ENCODE results near the gene AP3S1. TPM values are rescaled to one million over a fixed set of nuclear protein-coding genes. Genes with fewer than 3 reads are reported as not detected.

AP3S1 gene
- total and polyA plus RNA-seq, 2 donors: 56.1 to 85.0 TPM

DNA sequence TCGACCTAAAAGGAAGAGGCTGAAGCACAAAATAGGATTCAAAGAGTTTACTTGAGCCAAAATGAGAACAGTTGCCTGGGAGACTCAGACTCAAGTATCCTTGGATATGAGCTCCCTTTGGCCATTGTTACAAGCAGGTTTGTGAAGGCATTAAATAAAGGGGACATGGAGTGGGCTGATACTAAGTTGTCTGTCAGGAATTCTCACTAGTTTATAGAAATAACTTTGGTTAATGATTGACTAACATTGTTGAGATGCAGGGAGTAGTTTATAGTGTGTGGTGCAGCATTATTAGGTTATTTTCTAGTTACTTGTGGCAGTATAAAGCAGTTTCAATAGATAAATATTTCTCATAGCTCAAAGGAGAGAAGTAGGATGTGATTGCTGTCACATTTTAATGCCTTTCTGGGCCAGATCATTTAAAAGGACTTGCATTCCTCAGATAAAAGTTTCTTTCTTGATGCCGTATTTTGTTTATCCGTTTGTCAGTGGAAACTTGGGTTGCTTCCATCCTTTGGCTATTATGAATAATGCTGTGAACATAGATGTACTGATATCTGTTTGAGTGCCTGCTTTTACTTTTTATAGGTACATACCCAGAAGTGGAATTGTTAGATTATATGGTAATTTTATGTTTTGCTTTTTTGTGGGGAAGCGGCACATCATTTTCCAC lies 9.1 kb downstream of the AP3S1 start:
- 91% methylated on average over 4 of the region's 4 CpGs for WGBS

DNA sequence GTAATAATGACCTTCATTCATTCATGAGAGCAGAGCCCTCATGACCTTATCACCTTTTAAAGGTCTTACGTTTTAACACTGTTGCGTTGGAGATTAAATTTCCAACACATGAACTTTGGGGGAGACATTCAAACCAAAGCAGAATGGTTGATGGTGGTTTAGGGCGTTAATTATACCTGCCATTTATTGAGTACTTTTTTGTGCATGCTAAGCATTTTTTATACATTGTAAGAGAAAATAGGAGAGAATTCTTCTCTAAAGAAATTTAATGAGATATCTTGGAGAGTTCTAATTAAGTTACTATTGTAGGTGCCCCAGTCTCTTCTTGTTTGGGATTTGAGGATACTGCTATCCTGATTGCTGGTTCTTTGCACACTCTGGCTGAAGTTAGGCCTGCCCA lies 12.4 kb downstream of the AP3S1 start:
- no peak for DNase-seq (ENCODE audit: low read depth in 6 of 9, low spot score in 9 of 9)
- H3K27ac ChIP-seq (ENCODE audit: low read depth in 1 of 2, low read length in 1 of 2): no peak overlapping the region
- no peaks in the 10 kb centered on the region for H3K9me3 ChIP-seq (ENCODE audit: control insufficient read depth in 2 of 2, insufficient read depth in 1 of 2, low read length in 1 of 2)
- WGBS: over 99% methylated on average over 3 of the region's 3 CpGs
- no peaks in the 10 kb centered on the region for H3K36me3 ChIP-seq (ENCODE audit: control insufficient read depth in 2 of 2, insufficient read depth in 2 of 2, low read length in 1 of 2)
- no peaks in the 10 kb centered on the region for H3K27me3 ChIP-seq (ENCODE audit: control insufficient read depth in 2 of 2, insufficient read depth in 1 of 2, low read length in 1 of 2)
- H3K4me3 ChIP-seq (ENCODE audit: low read length in 2 of 2): no peak overlapping the region
- H3K4me1 ChIP-seq (ENCODE audit: control insufficient read depth in 2 of 2, insufficient read depth in 2 of 2, low read length in 2 of 2): no peaks in the 10 kb centered on the region

More for the DNA sequence above, 9.1 kb downstream of the AP3S1 start:
- H3K36me3 ChIP-seq (ENCODE audit: control insufficient read depth in 2 of 2, insufficient read depth in 2 of 2, low read length in 1 of 2): no peaks in the 10 kb centered on the region
- H3K9me3 ChIP-seq (ENCODE audit: control insufficient read depth in 2 of 2, insufficient read depth in 1 of 2, low read length in 1 of 2): no peaks in the 10 kb centered on the region
- H3K4me1 ChIP-seq (ENCODE audit: control insufficient read depth in 2 of 2, insufficient read depth in 2 of 2, low read length in 2 of 2): no peaks in the 10 kb centered on the region
- no peak for DNase-seq (ENCODE audit: low read depth in 6 of 9, low spot score in 9 of 9)
- H3K27ac ChIP-seq (ENCODE audit: low read depth in 1 of 2, low read length in 1 of 2): no peak overlapping the region
- no peak overlapping the region for H3K4me3 ChIP-seq (ENCODE audit: low read length in 2 of 2)
- H3K27me3 ChIP-seq (ENCODE audit: control insufficient read depth in 2 of 2, insufficient read depth in 1 of 2, low read length in 1 of 2): no peaks in the 10 kb centered on the region

DNA sequence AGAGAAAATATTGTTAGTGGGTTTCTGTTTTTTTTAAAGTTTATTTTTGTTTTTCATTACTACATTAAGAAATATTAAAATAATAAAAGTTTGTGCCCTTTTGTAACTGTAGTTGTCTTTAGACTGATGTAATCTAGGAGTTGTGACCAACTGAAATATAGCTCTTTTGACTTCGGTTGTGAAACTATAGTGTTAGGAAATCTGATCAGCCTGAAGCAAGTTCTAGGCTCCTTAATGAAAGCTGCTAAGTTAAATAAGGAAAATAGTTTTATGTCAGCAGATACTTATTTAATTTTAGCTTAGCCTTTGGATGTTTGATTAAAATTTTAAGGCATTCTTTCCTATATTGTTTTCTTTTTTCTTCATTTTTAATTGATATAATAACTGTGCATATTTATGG lies 14.2 kb downstream of the AP3S1 start:
- no peaks in the 10 kb centered on the region for H3K27me3 ChIP-seq (ENCODE audit: control insufficient read depth in 2 of 2, insufficient read depth in 1 of 2, low read length in 1 of 2)
- DNase-seq (ENCODE audit: low read depth in 6 of 9, low spot score in 9 of 9): no peak
- WGBS: 90% methylated on average over 1 of the region's 1 CpG

DNA sequence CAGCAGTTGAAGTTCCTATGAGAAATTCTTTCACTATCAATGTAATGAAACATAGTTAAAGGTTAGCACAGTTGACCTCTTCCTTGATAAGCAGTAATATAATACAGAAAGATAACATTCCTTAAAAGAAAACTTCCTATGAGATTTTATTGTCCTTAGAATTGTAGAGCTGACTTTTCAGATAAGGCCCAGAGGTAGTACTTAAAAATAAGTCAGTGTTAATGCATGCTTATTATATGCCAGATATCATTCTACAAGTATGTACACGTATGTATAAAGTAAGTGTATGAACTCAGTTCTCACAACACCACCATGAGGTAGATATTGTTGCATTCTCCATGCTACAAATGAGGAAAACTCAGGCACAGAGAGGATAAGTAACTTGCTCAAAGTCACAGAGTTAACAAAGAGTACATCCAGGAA lies 15.3 kb downstream of the AP3S1 start:
- Histone ChIP-seq H3K36me3 (ENCODE audit: control insufficient read depth in 2 of 2, insufficient read depth in 2 of 2, low read length in 1 of 2) (no peaks in the 10 kb centered on the region), H3K4me1 (ENCODE audit: control insufficient read depth in 2 of 2, insufficient read depth in 2 of 2, low read length in 2 of 2) (no peaks in the 10 kb centered on the region), H3K27ac (ENCODE audit: low read depth in 1 of 2, low read length in 1 of 2) (no peak overlapping the region), H3K27me3 (ENCODE audit: control insufficient read depth in 2 of 2, insufficient read depth in 1 of 2, low read length in 1 of 2) (no peaks in the 10 kb centered on the region), H3K9me3 (ENCODE audit: control insufficient read depth in 2 of 2, insufficient read depth in 1 of 2, low read length in 1 of 2) (no peaks in the 10 kb centered on the region), H3K4me3 (ENCODE audit: low read length in 2 of 2) (no peak overlapping the region)
- WGBS: 99% methylated on average over 1 of the region's 1 CpG
- DNase-seq (ENCODE audit: low read depth in 6 of 9, low spot score in 9 of 9): no peak

More for the DNA sequence above, 14.2 kb downstream of the AP3S1 start:
- Histone ChIP-seq H3K4me1 (ENCODE audit: control insufficient read depth in 2 of 2, insufficient read depth in 2 of 2, low read length in 2 of 2) (no peaks in the 10 kb centered on the region), H3K36me3 (ENCODE audit: control insufficient read depth in 2 of 2, insufficient read depth in 2 of 2, low read length in 1 of 2) (no peaks in the 10 kb centered on the region), H3K27ac (ENCODE audit: low read depth in 1 of 2, low read length in 1 of 2) (no peak overlapping the region), H3K9me3 (ENCODE audit: control insufficient read depth in 2 of 2, insufficient read depth in 1 of 2, low read length in 1 of 2) (no peaks in the 10 kb centered on the region), H3K4me3 (ENCODE audit: low read length in 2 of 2) (no peak overlapping the region)

DNA sequence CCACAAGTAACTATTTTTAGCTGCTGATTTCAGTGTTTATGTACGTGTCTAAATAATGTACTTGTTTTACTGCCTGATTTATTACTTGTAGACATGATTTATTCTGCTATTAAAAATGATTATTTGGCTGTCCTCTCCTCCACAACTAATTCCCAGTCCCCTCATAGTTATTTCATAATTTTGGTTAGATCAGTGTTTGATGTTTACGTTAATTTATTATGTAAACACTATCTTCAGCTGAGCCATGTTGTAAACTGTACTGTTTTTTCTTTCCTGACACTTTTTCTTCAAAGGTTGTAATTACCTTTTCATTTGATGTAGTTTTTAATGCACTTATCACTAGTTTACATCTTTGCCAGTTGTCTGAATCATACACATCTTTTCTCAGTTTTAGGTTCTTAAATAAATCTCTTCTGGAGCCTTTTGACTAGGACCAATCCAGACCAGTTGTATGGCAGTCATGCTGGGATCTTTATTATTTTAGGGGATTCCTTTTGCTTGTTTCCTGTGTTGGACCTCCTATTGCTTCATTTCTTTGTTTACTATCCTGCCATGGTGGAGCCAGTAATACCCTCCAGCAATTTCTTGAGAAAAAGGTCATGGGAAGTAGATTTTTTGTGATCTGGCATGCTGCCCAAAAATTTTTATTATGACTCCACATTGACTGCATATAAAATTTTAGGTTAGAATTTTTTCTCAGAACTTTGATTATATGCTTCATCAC lies 16.1 kb downstream of the AP3S1 start:
- no peak overlapping the region for H3K4me3 ChIP-seq (ENCODE audit: low read length in 2 of 2)
- DNase-seq (ENCODE audit: low read depth in 6 of 9, low spot score in 9 of 9): no peak
- WGBS: 94% methylated on average over 2 of the region's 2 CpGs
- no peaks in the 10 kb centered on the region for H3K4me1 ChIP-seq (ENCODE audit: control insufficient read depth in 2 of 2, insufficient read depth in 2 of 2, low read length in 2 of 2)
- H3K27ac ChIP-seq (ENCODE audit: low read depth in 1 of 2, low read length in 1 of 2): no peak overlapping the region
- no peaks in the 10 kb centered on the region for H3K9me3 ChIP-seq (ENCODE audit: control insufficient read depth in 2 of 2, insufficient read depth in 1 of 2, low read length in 1 of 2)
- no peaks in the 10 kb centered on the region for H3K27me3 ChIP-seq (ENCODE audit: control insufficient read depth in 2 of 2, insufficient read depth in 1 of 2, low read length in 1 of 2)
- no peaks in the 10 kb centered on the region for H3K36me3 ChIP-seq (ENCODE audit: control insufficient read depth in 2 of 2, insufficient read depth in 2 of 2, low read length in 1 of 2)

DNA sequence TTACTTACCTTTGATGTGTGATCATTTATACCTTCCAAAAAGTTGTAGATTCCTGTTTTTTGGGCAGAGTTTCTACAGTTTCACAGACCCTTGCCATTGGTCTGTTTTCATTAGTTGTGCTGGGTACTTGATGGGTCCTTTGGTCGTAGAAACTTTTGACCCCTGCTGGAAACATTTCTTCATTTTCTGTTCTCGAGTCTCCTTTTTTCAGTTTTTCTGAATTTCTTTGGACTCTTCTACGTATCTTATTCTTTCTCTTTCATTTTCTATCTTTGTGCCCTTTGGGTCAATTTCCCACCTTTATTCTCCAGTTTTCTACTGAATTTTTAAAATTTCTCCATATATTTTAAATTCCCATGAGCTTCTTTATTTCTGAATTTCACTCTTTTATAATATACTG lies 16.7 kb downstream of the AP3S1 start:
- Histone ChIP-seq H3K27me3 (ENCODE audit: control insufficient read depth in 2 of 2, insufficient read depth in 1 of 2, low read length in 1 of 2) (no peaks in the 10 kb centered on the region), H3K4me1 (ENCODE audit: control insufficient read depth in 2 of 2, insufficient read depth in 2 of 2, low read length in 2 of 2) (no peaks in the 10 kb centered on the region), H3K36me3 (ENCODE audit: control insufficient read depth in 2 of 2, insufficient read depth in 2 of 2, low read length in 1 of 2) (no peaks in the 10 kb centered on the region), H3K4me3 (ENCODE audit: low read length in 2 of 2) (no peak overlapping the region), H3K27ac (ENCODE audit: low read depth in 1 of 2, low read length in 1 of 2) (no peak overlapping the region), H3K9me3 (ENCODE audit: control insufficient read depth in 2 of 2, insufficient read depth in 1 of 2, low read length in 1 of 2) (peaks cover 0 to 2% of the 10 kb centered on the region in 2 donors)
- DNase-seq (ENCODE audit: low read depth in 6 of 9, low spot score in 9 of 9): no peak
- 92% methylated on average over 3 of the region's 3 CpGs for WGBS

DNA sequence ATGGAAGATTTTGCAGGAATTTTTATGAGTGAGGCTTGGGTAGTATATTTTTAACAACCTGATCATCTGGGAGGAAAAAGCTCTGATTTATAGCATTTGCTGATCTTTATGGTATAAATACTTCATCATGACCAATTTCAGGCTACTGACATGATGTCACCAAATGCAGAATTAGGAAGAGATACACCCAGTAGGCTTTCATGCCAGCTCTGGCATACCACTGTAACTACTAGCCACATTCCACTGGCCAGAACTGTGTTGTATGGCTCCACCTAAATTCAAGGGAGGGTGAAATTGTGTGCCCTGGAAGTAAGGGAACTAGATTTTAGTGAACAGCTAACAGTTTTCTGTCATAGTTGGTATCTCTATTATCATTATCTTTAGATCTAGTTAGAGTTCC lies 17.6 kb downstream of the AP3S1 start:
- H3K27me3 ChIP-seq (ENCODE audit: control insufficient read depth in 2 of 2, insufficient read depth in 1 of 2, low read length in 1 of 2): no peaks in the 10 kb centered on the region
- H3K4me1 ChIP-seq (ENCODE audit: control insufficient read depth in 2 of 2, insufficient read depth in 2 of 2, low read length in 2 of 2): no peaks in the 10 kb centered on the region
- H3K27ac ChIP-seq (ENCODE audit: low read depth in 1 of 2, low read length in 1 of 2): no peak overlapping the region
- no peak for DNase-seq (ENCODE audit: low read depth in 6 of 9, low spot score in 9 of 9)
- H3K4me3 ChIP-seq (ENCODE audit: low read length in 2 of 2): no peak overlapping the region
- peaks cover 0 to 3% of the 10 kb centered on the region in 2 donors for H3K9me3 ChIP-seq (ENCODE audit: control insufficient read depth in 2 of 2, insufficient read depth in 1 of 2, low read length in 1 of 2)
- no peaks in the 10 kb centered on the region for H3K36me3 ChIP-seq (ENCODE audit: control insufficient read depth in 2 of 2, insufficient read depth in 2 of 2, low read length in 1 of 2)

DNA sequence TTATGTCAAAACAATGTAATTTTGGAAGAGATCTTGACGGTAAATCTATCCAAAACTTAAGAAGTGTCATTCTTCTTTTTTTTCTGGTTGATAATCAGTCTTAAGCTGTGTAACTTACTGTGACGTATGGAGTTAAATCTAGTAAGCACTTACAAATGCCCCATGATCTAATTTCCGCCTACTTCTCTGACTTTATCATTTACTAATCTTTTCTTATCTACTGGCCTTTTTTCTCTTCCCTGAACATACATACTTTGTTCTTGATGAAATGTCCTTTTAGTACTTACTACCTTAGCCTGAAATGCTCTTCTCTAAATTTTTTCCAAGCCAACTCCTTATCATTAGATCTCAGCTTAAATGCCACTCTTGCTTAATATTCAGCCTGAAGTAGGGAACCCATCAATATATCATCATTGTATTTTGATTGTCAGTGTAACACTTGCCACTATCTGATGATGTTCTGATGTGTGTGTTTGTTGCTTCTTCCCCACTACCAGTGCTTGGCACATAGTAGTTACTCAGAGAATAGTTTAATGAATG lies 27.6 kb downstream of the AP3S1 start:
- Histone ChIP-seq H3K4me3 (ENCODE audit: low read length in 2 of 2) (no peak overlapping the region), H3K36me3 (ENCODE audit: control insufficient read depth in 2 of 2, insufficient read depth in 2 of 2, low read length in 1 of 2) (peaks cover 3% of the 10 kb centered on the region in 2 donors), H3K4me1 (ENCODE audit: control insufficient read depth in 2 of 2, insufficient read depth in 2 of 2, low read length in 2 of 2) (no peaks in the 10 kb centered on the region), H3K9me3 (ENCODE audit: control insufficient read depth in 2 of 2, insufficient read depth in 1 of 2, low read length in 1 of 2) (no peaks in the 10 kb centered on the region), H3K27me3 (ENCODE audit: control insufficient read depth in 2 of 2, insufficient read depth in 1 of 2, low read length in 1 of 2) (no peaks in the 10 kb centered on the region), H3K27ac (ENCODE audit: low read depth in 1 of 2, low read length in 1 of 2) (no peak overlapping the region)
- WGBS: 98% methylated on average over 3 of the region's 3 CpGs
- no peak for DNase-seq (ENCODE audit: low read depth in 6 of 9, low spot score in 9 of 9)

DNA sequence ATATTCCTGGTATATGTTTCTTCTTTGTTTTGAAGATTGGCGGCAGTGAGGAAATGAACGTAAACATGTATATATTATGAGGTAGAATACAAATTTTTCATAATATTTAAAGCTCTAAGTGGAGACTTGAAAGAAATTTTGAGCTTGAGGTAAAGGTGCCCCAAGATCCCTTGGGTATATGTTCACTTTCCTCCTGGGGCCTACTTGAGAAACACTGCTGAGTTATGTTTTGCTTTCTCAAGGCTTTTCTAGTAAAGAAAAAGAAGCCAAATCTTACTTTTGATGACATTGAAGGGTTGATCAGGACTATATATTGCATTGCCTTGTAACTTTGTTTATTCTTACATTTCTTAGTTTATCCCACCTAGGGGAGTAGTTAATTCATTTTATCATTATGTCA lies 30.7 kb downstream of the AP3S1 start:
- no peaks in the 10 kb centered on the region for H3K4me1 ChIP-seq (ENCODE audit: control insufficient read depth in 2 of 2, insufficient read depth in 2 of 2, low read length in 2 of 2)
- 98% methylated on average over 2 of the region's 2 CpGs for WGBS
- H3K9me3 ChIP-seq (ENCODE audit: control insufficient read depth in 2 of 2, insufficient read depth in 1 of 2, low read length in 1 of 2): no peaks in the 10 kb centered on the region
- H3K27me3 ChIP-seq (ENCODE audit: control insufficient read depth in 2 of 2, insufficient read depth in 1 of 2, low read length in 1 of 2): no peaks in the 10 kb centered on the region
- no peak overlapping the region for H3K4me3 ChIP-seq (ENCODE audit: low read length in 2 of 2)
- peaks cover 3% of the 10 kb centered on the region in 2 donors for H3K36me3 ChIP-seq (ENCODE audit: control insufficient read depth in 2 of 2, insufficient read depth in 2 of 2, low read length in 1 of 2)
- DNase-seq (ENCODE audit: low read depth in 6 of 9, low spot score in 9 of 9): no peak
- no peak overlapping the region for H3K27ac ChIP-seq (ENCODE audit: low read depth in 1 of 2, low read length in 1 of 2)
